GM19035 (cell line): Measurements from ENCODE around the gene OTOG.

Experiments
- ATAC-seq: cut with Tn5 transposase; IDR thresholded peaks from one replicate; pipeline ENCODE4 v1.9.1; 2021; ENCODE audit not compliant: unreplicated experiment

The OTOG gene

DNA sequence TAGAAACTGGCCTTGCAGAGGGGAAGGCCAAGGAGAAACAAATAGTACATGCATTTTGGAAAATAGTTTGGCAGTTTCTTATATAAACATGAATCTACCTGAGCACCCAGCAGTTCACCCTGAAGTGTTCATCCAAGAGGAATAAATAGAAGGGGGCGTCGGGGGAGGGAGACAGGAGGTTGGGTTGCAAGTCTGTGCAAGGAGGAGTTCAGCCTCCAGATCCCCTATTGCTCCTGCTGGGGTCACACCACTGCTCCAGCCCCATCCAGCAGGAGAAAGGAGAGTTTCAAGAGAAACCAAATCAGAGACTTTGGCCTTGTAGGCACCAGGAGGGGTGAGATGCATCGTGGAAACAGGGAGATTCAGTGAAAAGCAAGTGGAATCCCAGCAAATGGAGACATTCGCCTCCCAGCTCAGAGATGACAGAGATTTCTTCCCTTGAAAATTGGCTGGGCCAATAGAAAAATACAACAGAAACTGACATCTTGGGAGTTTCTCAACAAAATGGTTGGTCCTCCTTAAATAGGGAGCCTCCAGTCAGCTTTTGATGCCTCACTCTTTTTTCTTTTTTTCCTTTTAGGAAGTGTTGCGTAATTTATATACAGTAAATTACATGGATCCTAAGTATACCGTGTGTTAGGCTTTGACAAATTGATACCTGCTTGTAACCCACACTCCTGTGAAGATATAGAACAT, 34.1 kb downstream of the OTOG start:
- no peak for ATAC-seq

DNA sequence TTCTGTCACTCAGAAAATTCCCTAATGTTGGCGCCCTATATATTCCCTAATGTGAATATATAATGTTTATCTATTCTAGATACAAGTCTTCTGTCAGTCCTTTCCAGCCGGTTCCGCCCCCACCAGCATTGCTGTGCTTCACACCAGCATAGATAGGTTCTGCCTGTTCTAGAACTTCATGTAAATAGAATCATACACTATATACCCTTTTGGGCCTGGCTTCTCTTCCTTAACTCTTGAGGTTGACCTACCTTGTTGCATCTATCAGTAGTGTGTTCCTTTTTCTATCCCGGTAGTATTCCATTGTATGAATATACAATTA, 34.6 kb downstream of the OTOG start:
- ATAC-seq, result no peak

DNA sequence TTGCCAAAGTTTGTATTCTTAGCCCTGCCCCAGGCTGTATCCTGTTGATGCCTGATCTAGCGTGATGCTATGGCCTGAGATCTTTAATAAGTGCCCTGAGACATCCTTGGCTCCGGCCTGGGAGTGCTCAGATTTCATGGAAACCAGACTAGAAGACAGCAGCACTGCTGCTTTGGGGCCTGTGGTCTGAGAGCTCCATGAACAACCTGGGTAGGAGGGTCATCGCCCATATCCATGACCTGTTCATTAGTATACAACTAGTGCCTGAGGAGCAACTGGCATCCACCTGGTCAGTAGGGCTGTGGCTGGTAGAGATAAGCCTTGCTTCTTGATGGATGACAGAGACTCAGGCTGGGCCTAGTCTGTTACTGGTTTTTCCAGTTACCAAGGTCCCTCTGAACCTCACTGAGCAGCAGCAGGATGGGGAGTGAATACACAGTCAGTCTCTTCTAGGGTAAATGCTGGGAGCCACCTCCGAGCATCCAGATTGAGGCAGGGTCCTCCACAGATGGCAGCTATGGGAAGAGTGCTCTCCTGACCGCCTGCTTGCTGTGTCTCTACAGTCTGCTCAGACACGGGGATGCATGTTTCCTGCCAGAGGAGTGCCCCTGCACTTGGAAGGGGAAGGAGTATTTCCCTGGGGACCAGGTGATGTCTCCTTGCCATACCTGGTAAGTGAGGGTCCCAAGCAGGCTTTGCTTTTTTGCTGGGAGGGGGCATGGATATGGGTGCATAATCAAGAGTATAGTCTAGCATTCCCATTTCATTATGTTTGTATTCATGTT, 39.0 kb downstream of the OTOG start:
- no peak for ATAC-seq

DNA sequence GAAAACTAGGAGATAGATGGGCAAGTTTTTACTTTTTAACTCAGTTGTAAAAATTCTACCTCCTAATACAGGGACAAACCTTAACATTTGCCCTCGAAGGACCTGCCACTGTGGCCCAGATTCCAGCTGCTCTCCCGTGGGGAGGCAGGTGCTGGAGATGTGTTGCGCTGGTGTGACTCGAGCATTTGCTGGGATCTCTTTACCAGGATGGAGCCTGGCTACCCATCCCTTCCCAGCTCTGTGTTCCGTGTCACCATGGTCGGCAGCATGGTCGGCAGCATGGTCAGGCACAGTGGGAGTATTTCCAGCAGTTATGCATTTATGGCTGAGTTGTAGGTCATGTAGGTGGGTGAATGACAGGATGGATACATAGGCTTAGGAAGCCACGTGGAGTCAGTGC, 41.1 kb downstream of the OTOG start:
- ATAC-seq, result no peak

DNA sequence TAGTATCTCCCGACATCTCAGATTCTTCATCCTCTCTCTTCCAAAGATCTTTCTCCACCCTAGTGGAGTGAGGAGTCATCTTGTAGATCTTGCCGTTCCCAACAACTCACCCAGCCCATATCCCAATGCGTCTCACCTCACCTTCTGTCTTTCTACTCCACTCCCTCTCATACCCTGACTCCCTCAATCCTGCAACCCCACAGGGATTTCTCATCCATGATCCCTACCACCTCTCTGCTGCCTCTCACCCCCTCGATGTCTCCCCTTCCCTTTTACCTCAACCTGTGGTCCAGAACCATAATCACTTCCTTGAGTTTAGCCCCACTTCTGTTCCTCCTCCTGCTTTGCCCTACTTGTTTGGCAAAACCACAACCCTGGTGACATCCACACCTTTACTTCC, 41.7 kb downstream of the OTOG start:
- no peak for ATAC-seq

GRCh38 chr11:17590463-17590862, 43.4 kb downstream of the OTOG start:
- no peak for ATAC-seq

GRCh38 chr11:17591293-17591692, 44.2 kb downstream of the OTOG start:
- ATAC-seq, result no peak

GRCh38 chr11:17593466-17594245, 46.6 kb downstream of the OTOG start:
- no peak for ATAC-seq

DNA sequence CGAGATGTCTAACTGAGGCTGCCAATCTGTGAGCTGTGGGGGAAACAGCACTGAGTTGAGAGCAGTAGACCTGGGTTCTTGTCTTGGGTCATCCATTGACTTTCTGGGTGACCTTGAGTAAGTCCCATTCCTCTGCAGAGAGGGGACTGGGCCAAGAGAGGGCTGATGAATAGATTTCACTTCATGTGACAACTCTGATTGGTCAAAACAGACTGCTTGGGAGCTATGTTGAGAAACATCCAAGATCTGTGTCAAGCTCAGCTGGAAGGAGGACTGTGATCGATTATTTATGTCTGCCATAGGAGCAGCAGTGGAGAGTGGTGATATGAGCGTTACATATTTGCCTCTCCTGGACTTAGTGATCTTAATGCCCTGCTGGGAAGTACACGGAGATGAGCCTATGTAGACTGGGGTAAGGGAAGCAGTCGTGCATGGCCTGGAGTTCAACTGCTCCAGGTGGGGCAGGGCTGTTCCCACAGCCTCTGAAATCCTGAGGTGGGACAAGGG, 47.7 kb downstream of the OTOG start:
- ATAC-seq, result no peak

DNA sequence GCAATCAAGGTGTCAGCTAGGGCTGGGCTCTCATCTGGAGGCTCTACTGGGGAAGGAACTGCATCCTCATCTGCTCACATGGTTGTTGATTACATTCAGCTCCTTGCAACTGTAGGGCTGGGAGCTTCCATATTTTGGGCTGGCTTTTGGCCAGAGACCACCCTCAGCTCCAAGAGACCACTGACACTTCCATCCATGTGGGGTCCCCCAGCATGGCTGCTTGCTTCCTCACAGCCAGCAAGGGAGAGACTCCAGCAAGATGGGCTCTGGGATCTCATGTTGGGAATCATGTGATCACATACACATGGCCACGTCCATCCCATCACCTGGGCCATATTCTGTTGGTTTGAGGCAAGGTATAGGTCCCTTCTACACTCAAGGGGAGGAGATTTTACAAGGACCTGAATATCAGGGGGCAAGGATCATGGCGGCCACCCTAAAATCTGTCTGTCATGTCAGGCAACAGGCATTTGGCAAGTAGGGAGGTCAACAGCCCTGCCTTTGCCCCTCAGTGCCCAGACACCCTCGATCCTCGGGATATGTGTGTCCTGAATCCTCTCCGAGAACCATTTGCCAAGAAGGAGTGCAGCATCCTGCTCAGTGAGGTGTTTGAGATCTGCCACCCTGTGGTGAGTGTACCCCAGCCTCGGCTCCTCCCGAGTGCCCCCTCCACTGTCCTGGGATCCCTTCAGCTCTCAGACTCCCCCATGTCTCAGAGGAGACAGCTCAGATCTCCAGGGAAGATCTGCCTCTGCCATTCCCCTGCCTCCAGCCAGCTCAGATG, 48.7 kb downstream of the OTOG start:
- ATAC-seq, result no peak

DNA sequence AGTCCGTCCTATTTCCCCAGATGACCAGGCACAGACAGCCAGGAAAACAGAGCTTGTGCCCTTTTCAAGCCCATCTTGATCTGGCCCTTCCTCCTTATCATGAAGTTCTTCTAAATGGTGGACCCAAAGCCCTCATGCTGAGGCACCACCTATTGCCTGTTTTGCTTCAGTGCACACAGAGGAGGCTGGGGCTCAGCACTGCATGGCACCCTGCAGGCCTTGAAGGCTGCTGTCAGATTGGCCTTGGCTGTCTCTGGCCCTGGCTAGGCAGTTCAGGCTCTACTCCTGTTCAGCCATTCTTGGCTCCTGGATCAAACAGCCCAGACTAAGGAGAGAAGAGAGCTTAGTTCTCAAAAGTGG, 49.2 kb downstream of the OTOG start:
- no peak for ATAC-seq

DNA sequence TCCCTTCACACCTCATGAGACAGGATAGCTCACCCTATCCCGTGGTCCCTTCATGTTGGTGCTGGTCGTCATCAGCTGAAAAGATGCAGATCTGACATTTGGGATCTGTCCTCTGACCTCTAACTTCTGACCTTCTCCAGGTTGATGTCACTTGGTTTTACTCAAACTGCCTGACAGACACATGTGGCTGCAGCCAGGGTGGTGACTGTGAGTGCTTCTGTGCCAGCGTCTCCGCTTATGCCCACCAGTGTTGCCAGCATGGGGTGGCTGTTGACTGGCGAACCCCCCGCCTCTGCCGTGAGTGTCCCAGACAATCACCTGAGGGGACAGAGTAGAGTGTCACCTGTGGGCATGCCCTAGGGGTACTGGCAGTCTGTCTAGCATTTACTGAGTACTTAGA, 49.7 kb downstream of the OTOG start:
- ATAC-seq, result no peak

DNA sequence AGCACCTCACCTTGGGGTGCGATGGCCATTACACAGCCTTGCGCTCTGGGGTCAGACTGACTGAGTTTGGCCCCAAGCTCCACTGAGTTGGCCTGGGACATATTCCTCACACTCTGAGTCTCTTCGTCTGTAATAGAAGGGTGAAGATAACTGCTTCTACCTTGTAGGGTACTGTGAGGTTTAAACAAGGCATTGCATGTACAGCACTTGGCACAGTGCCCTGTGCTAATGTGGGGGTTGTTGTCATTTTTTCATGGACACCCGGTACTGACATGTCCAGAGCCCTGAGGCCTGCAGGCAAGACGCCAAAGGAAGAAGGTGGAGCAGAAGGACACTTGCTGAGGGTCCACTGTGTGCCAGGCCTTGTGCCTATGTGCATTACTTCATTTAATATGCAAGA, 50.7 kb downstream of the OTOG start:
- ATAC-seq, result no peak

- ATAC-seq, result peak; percentile 91
These were observed 51.8 kb downstream of the OTOG start for GRCh38 chr11:17598700-17599459.

GRCh38 chr11:17599460-17599925, 52.4 kb downstream of the OTOG start:
- ATAC-seq, result no peak

- no peak for ATAC-seq
These were observed 53.5 kb downstream of the OTOG start for GRCh38 chr11:17600316-17601255.

- ATAC-seq, result no peak
These were observed 54.2 kb downstream of the OTOG start for GRCh38 chr11:17601256-17601671.

DNA sequence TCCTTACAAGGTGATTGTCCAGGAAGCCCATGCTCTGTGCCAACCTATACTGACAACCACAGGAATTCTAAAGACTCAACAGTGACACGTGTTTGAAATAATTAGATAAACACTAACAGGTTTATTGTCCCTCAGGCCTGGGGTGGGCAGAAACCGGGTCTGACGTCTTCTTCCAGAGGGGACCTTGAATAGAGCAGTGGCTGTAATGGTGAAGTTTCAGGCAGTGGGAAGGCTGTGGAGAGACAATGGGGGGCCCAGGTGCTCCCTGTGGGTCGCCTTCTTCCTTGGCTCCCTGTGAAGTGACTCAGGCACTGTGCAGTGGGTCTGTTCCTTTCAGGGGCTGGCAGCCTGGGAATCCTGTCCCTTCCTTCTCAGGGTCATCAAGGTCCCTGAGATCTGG, 54.6 kb downstream of the OTOG start:
- no peak for ATAC-seq
